Fibroblast of lung (primary cell): ENCODE results near the gene PCYT1A. TPM values are rescaled to one million over a fixed set of nuclear protein-coding genes. Genes with fewer than 3 reads are reported as not detected.

ENCODE experiments used
- DNase-seq, 2 donors: peaks; one replicate each; pipeline versions ENCODE4 v3.0.0 to v3.0.0-alpha.2; 2010; ENCODE audit warnings: low read depth in 2 of 2
- H2AFZ ChIP-seq: 2 replicates; pipeline ENCODE4 v1.5.1; 2012; ENCODE audit warnings: low read length, control low read depth, inconsistent platforms
- H3K27ac ChIP-seq: 2 replicates; pipeline ENCODE4 v1.5.1; 2011; ENCODE audit warnings: low read length, control low read depth; ENCODE audit not compliant: insufficient read depth
- H3K27me3 ChIP-seq: 2 replicates; pipeline ENCODE4 v1.5.1; 2011; ENCODE audit warnings: mild to moderate bottlenecking, low read length; ENCODE audit not compliant: control insufficient read depth, insufficient read depth
- H3K36me3 ChIP-seq: 2 replicates; pipeline ENCODE4 v1.5.1; 2011; ENCODE audit warnings: low read length; ENCODE audit not compliant: control insufficient read depth, insufficient read depth
- H3K4me1 ChIP-seq: 2 replicates; pipeline ENCODE4 v1.5.1; 2011; ENCODE audit warnings: low read length; ENCODE audit not compliant: control insufficient read depth, insufficient read depth; ENCODE audit errors: extremely low read depth
- H3K4me2 ChIP-seq: 2 replicates; pipeline ENCODE4 v1.5.1; 2011; ENCODE audit warnings: low read length, control low read depth; ENCODE audit not compliant: insufficient read depth; ENCODE audit errors: extremely low read depth
- H3K4me3 ChIP-seq, 4 experiments: fragments of 200-600 bp in 1 of 4; sonication (generic) in 1 of 4; replicated peaks in 1 of 4; 2 replicates each; pipeline ENCODE4 v1.5.1; 2011 to 2016; ENCODE audit warnings: low read length in 4 of 4, low read depth in 3 of 4, mild to moderate bottlenecking in 3 of 4, control low read depth in 2 of 4, inconsistent platforms in 1 of 4, mixed read lengths in 1 of 4; ENCODE audit not compliant: insufficient read depth in 1 of 4; ENCODE audit errors: control extremely low read depth in 1 of 4
- H3K79me2 ChIP-seq: 2 replicates; pipeline ENCODE4 v1.5.1; 2012; ENCODE audit warnings: mild to moderate bottlenecking, low read length, inconsistent platforms; ENCODE audit not compliant: control insufficient read depth, insufficient read depth
- H3K9ac ChIP-seq: 2 replicates; pipeline ENCODE4 v1.5.1; 2011; ENCODE audit warnings: mild to moderate bottlenecking, low read length, control low read depth; ENCODE audit not compliant: insufficient read depth
- H3K9me3 ChIP-seq: 2 replicates; pipeline ENCODE4 v1.5.1; 2012; ENCODE audit warnings: low read depth, low read length; ENCODE audit not compliant: control insufficient read depth, insufficient read depth
- H4K20me1 ChIP-seq: 2 replicates; pipeline ENCODE4 v1.5.1; 2011; ENCODE audit warnings: low read length; ENCODE audit not compliant: control insufficient read depth, insufficient read depth; ENCODE audit errors: extremely low read depth
- CTCF ChIP-seq, 2 donors: IDR thresholded peaks in 1 of 2; conservative IDR thresholded peaks in 1 of 2; 1 replicate in 1 of 2; 2 replicates in 1 of 2; pipeline ENCODE4 v1.5.1; 2011 to 2012; ENCODE audit warnings: low read length in 2 of 2, control low read depth in 1 of 2, inconsistent platforms in 1 of 2, low read depth in 1 of 2, mild to moderate bottlenecking in 1 of 2
- EZH2 ChIP-seq: IDR thresholded peaks from 2 replicates; pipeline ENCODE4 v1.5.1; 2012; ENCODE audit warnings: low read length, control low read depth, mild to moderate bottlenecking; ENCODE audit errors: missing control alignments
- polyA plus RNA-seq, 2 donors: library from polyadenylated mRNA; depleted of rRNA in 1 of 2; stranded (reverse) in 1 of 2; unstranded in 1 of 2; fragments of >200 nt; gene quantifications; 2 replicates each; pipeline ENCODE4 v1.2.1, GENCODE V29; 2011 to 2012; ENCODE audit warnings: missing spikeins in 1 of 2
- total RNA-seq: library from RNA; depleted of rRNA; stranded (reverse); fragments of >200 nt; gene quantifications from 2 replicates; pipeline ENCODE4 v1.2.1, GENCODE V29; 2014

PCYT1A gene
- total and polyA plus RNA-seq, 2 donors (not counting 1 experiment from before 2014, with no cell fraction given), result 68.9 to 73.8 TPM

GRCh38 chr3:196326936-196327335 is 39.4 kb upstream of the PCYT1A start:
- no peak overlapping the region for H3K4me3 ChIP-seq
- TF ChIP-seq EZH2, result no peak
- no peak for TF ChIP-seq CTCF (conservative IDR thresholded peaks at IDR 0.05 in 1 of 2, IDR thresholded peaks at IDR 0.05 in 1 of 2; ENCODE audit: low read depth in 1 of 2, low read length in 2 of 2)
- no peaks in the 10 kb centered on the region for H4K20me1 ChIP-seq
- H3K4me1 ChIP-seq, result no peaks in the 10 kb centered on the region
- H3K27ac ChIP-seq, result no peak overlapping the region
- no peak overlapping the region for H3K4me2 ChIP-seq
- DNase-seq, result no peak
- no peak overlapping the region for H2AFZ ChIP-seq
- no peaks in the 10 kb centered on the region for H3K36me3 ChIP-seq
- H3K79me2 ChIP-seq, result no peaks in the 10 kb centered on the region
- no peaks in the 10 kb centered on the region for H3K9me3 ChIP-seq
- no peak overlapping the region for H3K9ac ChIP-seq
- H3K27me3 ChIP-seq, result no peaks in the 10 kb centered on the region

- peak in 1 of 2 donors; percentile 47 for DNase-seq
- H3K27ac ChIP-seq, result no peak overlapping the region
Measured at GRCh38 chr3:196323691-196324090, 36.2 kb upstream of the PCYT1A start.

GRCh38 chr3:196323016-196323415 is 35.5 kb upstream of the PCYT1A start:
- Histone ChIP-seq H3K27me3 (no peaks in the 10 kb centered on the region), H3K4me1 (no peaks in the 10 kb centered on the region), H3K4me2 (no peak overlapping the region), H3K9ac (no peak overlapping the region), H3K79me2 (no peaks in the 10 kb centered on the region), H2AFZ (no peak overlapping the region), H3K4me3 (no peak overlapping the region), H3K27ac (no peak overlapping the region), H4K20me1 (no peaks in the 10 kb centered on the region), H3K36me3 (no peaks in the 10 kb centered on the region), H3K9me3 (no peaks in the 10 kb centered on the region)
- no peak for DNase-seq
- no peak for TF ChIP-seq EZH2
- no peak for TF ChIP-seq CTCF (conservative IDR thresholded peaks at IDR 0.05 in 1 of 2, IDR thresholded peaks at IDR 0.05 in 1 of 2; ENCODE audit: low read depth in 1 of 2, low read length in 2 of 2)

More at GRCh38 chr3:196323691-196324090, 36.2 kb upstream of the PCYT1A start:
- Histone ChIP-seq H4K20me1 (no peaks in the 10 kb centered on the region), H3K9ac (no peak overlapping the region), H3K4me1 (no peaks in the 10 kb centered on the region), H3K79me2 (no peaks in the 10 kb centered on the region), H3K27me3 (no peaks in the 10 kb centered on the region), H3K36me3 (no peaks in the 10 kb centered on the region), H3K9me3 (no peaks in the 10 kb centered on the region), H3K4me3 (no peak overlapping the region), H3K4me2 (no peak overlapping the region), H2AFZ (no peak overlapping the region)
- TF ChIP-seq EZH2, result no peak
- peak in 1 of 2 donors; percentile 49 for TF ChIP-seq CTCF (conservative IDR thresholded peaks at IDR 0.05 in 1 of 2, IDR thresholded peaks at IDR 0.05 in 1 of 2; ENCODE audit: low read depth in 1 of 2, low read length in 2 of 2)
